KMS-11 (cell line): ENCODE results near the gene THRB.

ENCODE experiments used
- H2AFZ ChIP-seq: fragments of 200-600 bp; sonication (generic); 2 replicates; pipeline ENCODE4 v1.6.1; 2016; ENCODE audit warnings: antibody characterized with exemption, mixed run types, low read depth
- H3K27ac ChIP-seq: fragments of 200-600 bp; sonication (generic); 2 replicates; pipeline ENCODE4 v1.6.1; 2016; ENCODE audit warnings: mild to moderate bottlenecking, mixed run types
- H3K27me3 ChIP-seq: fragments of 200-600 bp; sonication (generic); 2 replicates; pipeline ENCODE4 v1.6.1; 2017; ENCODE audit warnings: mild to moderate bottlenecking, low read depth, mixed run types, moderate library complexity; ENCODE audit not compliant: insufficient read depth
- H3K36me3 ChIP-seq: fragments of 200-600 bp; sonication (generic); 2 replicates; pipeline ENCODE4 v1.6.1; 2017; ENCODE audit warnings: mild to moderate bottlenecking, mixed run types; ENCODE audit not compliant: insufficient read depth
- H3K4me1 ChIP-seq: fragments of 200-600 bp; sonication (generic); 2 replicates; pipeline ENCODE4 v1.6.1; 2016; ENCODE audit warnings: mild to moderate bottlenecking, low read depth, mixed run types; ENCODE audit not compliant: poor library complexity, severe bottlenecking
- H3K4me2 ChIP-seq: fragments of 200-600 bp; sonication (generic); 2 replicates; pipeline ENCODE4 v1.7.0; 2016; ENCODE audit warnings: mild to moderate bottlenecking, mixed run types
- H3K4me3 ChIP-seq: fragments of 200-600 bp; sonication (generic); IDR thresholded peaks from 2 replicates; pipeline ENCODE4 v1.6.1; 2017; ENCODE audit warnings: low read depth, low read length, mixed read lengths; ENCODE audit not compliant: insufficient read depth
- H3K79me2 ChIP-seq: fragments of 200-600 bp; sonication (generic); 2 replicates; pipeline ENCODE4 v1.6.1; 2016; ENCODE audit warnings: low read depth, mixed run types; ENCODE audit not compliant: insufficient read depth
- H3K9ac ChIP-seq: fragments of 200-600 bp; sonication (generic); 2 replicates; pipeline ENCODE4 v1.6.1; 2016; ENCODE audit warnings: mild to moderate bottlenecking, mixed run types
- H4K20me1 ChIP-seq: fragments of 200-600 bp; sonication (generic); 2 replicates; pipeline ENCODE4 v1.6.1; 2016; ENCODE audit warnings: mild to moderate bottlenecking, mixed run types; ENCODE audit not compliant: insufficient read depth
- CTCF ChIP-seq: fragments of 200-600 bp; sonication (generic); conservative IDR thresholded peaks from 2 replicates; pipeline ENCODE4 v1.6.1; 2017; ENCODE audit warnings: low read depth, mild to moderate bottlenecking, antibody characterized with exemption, low read length, moderate library complexity, mixed read lengths

The THRB gene

GRCh38 chr3:24158761-24159454, 335.7 kb downstream of the THRB start:
- Histone ChIP-seq H3K36me3 (no peaks in the 10 kb centered on the region), H3K4me1 (no peaks in the 10 kb centered on the region), H3K27ac (no peak overlapping the region), H3K4me3 (no peak overlapping the region), H3K79me2 (no peaks in the 10 kb centered on the region), H2AFZ (no peak overlapping the region), H3K27me3 (no peaks in the 10 kb centered on the region), H4K20me1 (no peaks in the 10 kb centered on the region), H3K9ac (no peak overlapping the region), H3K4me2 (no peak overlapping the region)
- no peak for TF ChIP-seq CTCF

GRCh38 chr3:24157106-24157505, 337.5 kb downstream of the THRB start:
- H3K36me3 ChIP-seq = no peaks in the 10 kb centered on the region
- no peaks in the 10 kb centered on the region for H3K4me1 ChIP-seq
- no peak overlapping the region for H3K9ac ChIP-seq
- no peak overlapping the region for H3K4me2 ChIP-seq
- no peaks in the 10 kb centered on the region for H3K79me2 ChIP-seq
- H2AFZ ChIP-seq = no peak overlapping the region
- H3K4me3 ChIP-seq = no peak overlapping the region
- H3K27me3 ChIP-seq = no peaks in the 10 kb centered on the region
- H3K27ac ChIP-seq = no peak overlapping the region
- TF ChIP-seq CTCF = no peak
- no peaks in the 10 kb centered on the region for H4K20me1 ChIP-seq

GRCh38 chr3:24156466-24156865, 338.2 kb downstream of the THRB start:
- Histone ChIP-seq H4K20me1 (no peaks in the 10 kb centered on the region), H3K4me2 (no peak overlapping the region), H2AFZ (no peak overlapping the region), H3K9ac (no peak overlapping the region), H3K4me3 (no peak overlapping the region), H3K4me1 (no peaks in the 10 kb centered on the region), H3K79me2 (no peaks in the 10 kb centered on the region), H3K36me3 (no peaks in the 10 kb centered on the region), H3K27ac (no peak overlapping the region), H3K27me3 (no peaks in the 10 kb centered on the region)
- TF ChIP-seq CTCF = no peak

GRCh38 chr3:24155276-24155675, 339.4 kb downstream of the THRB start:
- H3K79me2 ChIP-seq = no peaks in the 10 kb centered on the region
- H2AFZ ChIP-seq = no peak overlapping the region
- no peak overlapping the region for H3K4me2 ChIP-seq
- no peaks in the 10 kb centered on the region for H4K20me1 ChIP-seq
- H3K4me1 ChIP-seq = no peaks in the 10 kb centered on the region
- no peak overlapping the region for H3K4me3 ChIP-seq
- H3K36me3 ChIP-seq = no peaks in the 10 kb centered on the region
- no peaks in the 10 kb centered on the region for H3K27me3 ChIP-seq
- no peak for TF ChIP-seq CTCF
- no peak overlapping the region for H3K27ac ChIP-seq
- no peak overlapping the region for H3K9ac ChIP-seq
